NCI-H69 (cell line): ENCODE data around the gene CATSPER3.
A peak's percentile ranks its signal among the peaks of the same experiment; 100 is the strongest.

Experiments used
- DNase-seq: peaks from one replicate; lab custom pipeline; 2025; lab: John Stamatoyannopoulos, UW

Gene CATSPER3

DNA sequence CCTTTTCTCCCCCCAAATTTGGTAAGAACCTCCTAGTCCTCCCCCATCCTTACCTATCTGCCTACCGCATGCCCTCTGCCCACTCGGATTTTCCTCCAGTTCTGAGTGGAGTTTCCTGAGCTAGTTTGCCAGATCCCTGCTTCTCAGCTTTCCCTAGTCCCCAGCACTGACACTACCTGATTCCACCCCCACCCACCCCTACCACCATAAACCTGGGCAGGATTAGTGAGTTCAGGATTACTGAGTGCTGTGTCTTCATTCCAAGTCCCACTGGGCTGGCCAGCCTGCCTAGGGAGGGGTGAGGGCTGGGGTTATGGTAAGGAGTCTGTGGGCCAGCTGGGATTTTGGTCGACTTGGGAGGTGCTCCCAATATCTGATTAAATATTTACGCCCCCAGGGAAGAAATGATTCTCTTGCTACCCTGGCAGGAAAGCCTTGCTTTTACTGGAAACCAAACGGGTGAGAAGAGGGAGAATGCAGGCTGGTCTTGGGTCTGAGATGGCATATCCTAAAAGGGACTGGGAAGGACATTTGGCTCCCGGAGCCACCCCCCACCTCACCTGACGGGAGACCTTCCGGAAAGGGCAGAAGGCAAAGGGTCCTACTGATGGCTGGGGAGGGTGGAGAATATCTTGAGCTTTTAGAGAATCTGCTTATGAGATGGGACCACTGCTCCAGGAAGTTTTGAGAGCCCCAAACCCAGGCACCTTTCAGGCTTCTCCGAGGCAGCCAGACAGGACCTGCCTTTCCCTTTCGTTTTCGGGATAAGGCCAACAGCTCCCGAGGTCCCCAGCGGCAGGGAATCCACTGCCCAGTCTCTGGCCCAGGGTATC lies 62.6 kb downstream of the CATSPER3 start:
- no peak for DNase-seq

DNA sequence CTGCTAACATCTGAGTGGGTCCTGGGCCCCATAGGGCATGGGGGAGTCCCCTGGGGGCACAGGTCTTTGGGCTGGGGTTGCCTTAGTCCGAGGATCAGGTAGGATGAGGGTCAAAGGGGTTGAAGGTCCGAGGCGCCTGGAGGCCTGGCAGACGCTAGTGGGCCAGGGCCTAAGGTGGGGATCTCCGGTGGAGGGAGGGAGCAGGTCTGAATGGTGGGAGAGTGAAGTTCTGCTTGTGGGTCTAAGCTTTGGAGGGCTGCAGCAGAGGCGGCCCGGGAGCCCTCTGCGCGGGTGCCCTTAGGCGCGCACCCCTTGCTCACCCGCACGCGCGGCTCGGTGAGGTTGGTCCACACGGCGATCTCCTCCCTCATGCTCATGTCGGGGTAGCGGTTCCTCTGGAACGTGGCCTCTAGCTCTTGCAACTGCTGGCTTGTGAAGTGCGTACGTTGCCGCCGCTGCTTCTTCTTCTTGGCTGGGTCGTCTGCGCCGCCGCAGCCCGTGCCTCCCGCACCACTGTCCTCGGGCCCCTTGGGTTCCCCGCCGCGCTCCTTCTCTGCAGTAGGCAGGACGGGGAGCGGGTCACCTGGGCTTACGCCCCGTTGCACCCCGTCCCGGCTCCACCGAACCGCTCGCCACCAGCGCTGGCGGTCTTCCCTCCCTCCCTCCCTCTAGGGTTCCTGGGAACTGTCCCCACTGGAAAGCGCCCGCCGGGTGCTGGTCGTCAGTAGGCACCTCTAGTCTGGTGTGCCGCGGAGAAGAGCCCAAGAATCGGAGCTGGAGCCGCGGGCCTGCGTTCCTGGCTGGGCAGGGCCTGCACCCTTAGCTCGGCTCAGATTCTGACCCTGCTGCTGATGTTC lies 63.5 kb downstream of the CATSPER3 start:
- DNase-seq: no peak

DNA sequence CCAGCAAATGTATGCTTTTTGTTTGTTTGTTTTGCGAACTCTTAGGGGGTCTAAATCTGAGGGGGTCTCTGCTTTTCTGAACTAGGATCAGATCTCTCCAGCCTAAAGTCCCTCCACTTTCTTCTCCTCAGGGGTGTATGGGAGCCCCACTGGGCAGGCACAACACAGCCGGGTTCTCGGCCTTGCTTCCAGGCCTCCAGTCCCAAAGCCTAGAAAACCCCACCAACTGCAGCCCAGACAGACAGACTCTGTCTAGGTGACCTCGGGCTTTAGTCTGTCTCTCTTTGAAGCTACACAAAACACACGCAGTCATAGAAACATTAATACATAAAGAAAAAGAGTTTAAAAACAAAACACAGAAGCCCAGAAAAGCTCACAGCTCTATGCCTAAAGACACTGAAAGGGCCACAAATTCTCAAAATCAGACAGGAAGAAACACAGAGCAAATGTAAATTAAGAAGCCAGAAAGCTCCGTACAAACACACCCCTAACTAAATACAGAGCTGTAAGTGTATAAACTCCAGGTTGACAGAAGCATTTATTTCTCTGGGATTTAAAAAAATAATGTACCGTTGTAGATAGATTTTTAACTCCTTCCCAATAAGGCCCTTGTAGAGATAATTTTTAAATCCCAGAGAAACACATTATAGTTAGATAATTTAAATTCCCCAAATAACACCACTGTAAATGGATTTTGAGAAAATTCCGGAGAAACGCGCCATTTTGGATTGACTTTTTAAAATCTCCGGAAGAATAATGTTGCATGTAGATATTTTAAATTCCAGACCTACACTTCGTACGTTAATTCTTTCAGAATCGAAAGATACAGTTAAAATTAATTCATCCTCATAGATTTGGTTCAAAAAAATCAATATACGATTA lies 64.3 kb downstream of the CATSPER3 start:
- DNase-seq: no peak

GRCh38 chr5:135032695-135032998 lies 64.9 kb downstream of the CATSPER3 start:
- DNase-seq: no peak

- DNase-seq: peak; percentile 76
Observed at GRCh38 chr5:135032999-135033861, 65.5 kb downstream of the CATSPER3 start.

GRCh38 chr5:135033901-135034235 lies 66.2 kb downstream of the CATSPER3 start, which contains the start of gene PITX1:
Gene PITX1 (minus strand): TSS chr5:135034228. CDS start chr5:135033881, 347 bp downstream.
- DNase-seq: no peak

DNA sequence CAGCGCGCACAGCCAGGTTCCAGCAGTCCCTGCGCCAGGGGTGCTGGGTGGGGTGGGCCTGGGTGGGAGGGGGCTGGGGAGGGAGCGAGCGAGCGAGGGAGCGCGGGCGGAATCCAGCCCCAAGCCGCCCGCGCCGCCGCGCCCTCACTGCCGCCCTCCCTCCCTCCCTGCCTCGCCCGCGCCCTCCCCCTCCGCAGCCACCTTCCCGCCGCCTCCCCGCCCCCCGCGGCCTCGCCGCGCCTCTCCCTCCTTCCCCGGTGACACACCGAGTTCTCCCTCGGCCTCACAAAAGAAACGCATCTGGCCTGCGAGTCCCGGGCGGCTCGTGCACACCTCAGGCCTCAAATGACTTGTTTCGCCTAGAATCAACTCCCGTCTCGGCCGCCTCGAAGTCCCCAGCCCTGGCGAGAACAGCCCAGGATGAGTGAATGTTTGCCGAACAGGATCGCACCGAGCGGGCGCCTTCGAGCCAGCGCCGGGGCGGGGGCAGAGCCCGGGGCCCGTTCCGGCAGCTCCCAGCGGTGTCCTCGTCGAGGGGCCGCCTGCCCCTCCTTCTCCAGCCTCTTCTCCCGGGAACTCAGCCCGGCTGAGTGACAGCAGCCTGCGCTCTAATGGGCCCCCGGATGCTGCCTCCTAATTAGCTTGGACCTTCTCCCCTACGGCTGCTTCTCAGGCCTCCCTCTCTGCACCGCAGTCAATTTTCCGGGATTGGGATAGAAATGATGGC lies 66.7 kb downstream of the CATSPER3 start:
- DNase-seq: peak; percentile 84

DNA sequence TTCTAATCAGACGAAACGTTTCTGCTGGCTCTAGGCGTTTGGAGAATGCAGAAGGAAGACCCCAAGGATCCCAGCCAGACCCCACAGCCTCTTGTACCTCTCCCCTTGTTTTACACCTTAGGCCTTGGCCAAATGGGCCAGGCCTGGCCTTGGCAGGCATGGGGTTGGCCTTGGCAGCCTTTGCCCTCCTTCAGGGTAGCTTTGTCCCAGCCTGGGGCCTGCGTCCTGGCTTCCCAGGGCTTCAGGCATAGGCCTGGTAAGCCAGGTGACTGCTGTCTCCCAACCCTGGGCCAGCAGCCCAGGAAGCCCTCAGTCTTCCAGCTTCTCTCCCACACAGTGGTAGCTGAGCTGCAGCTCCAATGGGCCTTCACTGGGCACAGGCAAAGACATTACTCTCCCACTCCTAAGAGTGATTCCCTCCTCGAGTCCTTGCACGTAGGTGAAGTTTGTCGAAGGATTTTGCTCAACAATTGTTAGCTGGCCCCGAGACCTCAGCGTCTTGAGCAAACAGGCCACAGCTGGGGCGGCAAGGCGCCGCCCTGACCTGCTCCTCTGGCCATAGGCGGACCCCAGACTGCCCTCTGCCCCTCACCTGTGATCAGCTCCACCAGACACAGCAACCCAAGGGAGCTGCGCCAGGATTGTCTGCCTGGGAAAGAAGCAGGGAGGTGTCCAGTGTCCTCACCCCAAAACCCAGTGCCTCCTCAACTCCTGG lies 67.4 kb downstream of the CATSPER3 start:
- peak; percentile 30 for DNase-seq

DNA sequence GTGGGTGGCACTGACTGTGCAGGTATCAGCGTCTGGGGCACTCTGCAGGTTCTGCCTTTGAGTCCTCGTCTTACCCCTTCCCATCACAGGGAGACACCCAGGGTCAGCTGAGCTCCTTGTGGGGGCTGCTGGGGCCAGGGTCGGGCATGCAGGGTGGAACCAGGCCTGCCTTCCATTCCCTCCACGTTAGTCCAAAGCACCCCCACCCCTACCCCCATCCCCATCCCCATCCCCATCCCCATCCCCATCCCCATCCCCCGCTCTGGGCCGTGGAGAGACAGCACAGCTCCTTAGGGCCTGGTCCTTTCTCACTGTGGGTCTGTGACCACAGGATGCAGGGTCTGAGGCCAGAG lies 67.9 kb downstream of the CATSPER3 start:
- DNase-seq: no peak

DNA sequence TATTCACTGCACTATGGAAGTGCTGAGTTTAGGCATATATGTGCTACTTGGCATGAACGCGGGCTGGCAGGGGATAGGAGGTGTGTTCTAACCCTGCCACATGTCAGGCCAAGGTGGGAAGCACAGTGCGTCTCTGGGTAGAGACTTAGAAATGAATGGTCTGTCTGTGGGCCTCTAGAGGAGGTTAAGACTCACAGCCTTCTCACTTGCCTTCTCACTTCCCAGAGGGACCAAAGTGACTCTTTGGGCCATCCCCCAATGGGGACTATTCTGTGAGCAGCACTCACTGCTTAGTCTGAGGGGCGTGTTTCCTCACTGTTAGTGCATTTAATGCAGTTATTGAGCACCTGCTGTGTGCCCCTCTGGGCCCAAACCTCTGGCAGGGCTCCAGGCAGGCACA lies 68.7 kb downstream of the CATSPER3 start:
- no peak for DNase-seq

DNA sequence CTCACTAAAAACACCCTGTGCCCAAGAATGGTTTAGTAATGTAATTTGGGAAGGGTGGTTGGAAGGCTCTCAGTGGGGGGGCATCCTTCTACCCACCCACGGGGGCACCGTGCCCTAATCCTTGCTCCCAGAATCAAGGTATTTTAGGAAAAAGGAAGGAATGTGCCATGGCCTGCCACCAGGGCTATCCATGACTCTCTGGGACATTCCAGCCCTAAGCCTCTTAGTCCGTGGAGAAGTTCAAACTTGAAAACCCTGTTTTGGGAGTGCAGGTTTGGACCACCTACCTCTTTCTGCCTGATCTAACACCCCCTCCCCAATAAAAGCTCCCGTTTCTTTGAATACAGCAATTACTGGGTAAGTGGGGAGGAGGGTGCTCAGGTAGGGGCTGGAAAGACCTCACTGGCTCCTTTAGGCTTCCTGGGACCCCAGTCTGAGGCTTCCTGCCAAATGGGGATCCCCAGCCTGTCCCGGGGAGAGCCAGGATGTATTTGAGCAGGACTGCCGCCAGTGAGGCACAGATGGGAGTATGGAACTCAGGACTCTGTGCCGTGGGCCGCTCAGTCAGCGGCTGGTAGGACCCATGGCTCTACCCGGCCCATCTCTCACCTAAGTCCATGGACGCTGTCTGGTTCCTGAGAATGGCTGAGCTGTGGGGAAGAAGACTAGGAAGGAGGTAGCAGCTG lies 70.0 kb downstream of the CATSPER3 start:
- DNase-seq: no peak

DNA sequence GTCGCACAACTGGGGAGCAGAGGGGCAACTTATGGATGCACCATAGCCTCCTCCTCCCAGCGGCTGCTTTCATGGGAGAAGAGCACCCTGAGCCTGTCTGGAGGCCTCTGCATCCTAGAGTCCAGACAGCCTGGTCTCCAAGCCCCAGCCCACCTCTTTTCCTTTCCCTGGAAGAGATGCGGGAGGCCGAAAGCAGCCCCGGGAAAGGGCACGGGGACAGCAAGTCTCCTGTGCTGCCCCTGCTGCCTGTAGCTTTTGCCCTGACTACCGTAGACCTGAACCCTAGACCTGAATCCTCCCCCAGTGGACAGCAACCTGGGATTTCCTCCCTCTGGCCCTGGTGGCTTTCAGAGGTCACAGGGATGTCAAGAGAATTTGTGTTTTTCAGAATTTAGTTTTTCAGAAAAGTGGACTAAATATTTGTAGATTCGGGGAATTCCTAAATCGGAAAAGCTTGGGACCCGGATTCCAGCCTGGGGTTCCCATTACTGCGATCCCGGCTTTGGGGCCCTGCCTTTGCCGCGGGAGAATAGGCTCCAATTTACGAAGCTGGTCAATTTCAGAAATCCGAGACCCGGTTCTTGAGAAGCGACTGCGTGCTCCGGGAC lies 70.6 kb downstream of the CATSPER3 start:
- no peak for DNase-seq

GRCh38 chr5:135038813-135039270 lies 71.1 kb downstream of the CATSPER3 start:
- no peak for DNase-seq

DNA sequence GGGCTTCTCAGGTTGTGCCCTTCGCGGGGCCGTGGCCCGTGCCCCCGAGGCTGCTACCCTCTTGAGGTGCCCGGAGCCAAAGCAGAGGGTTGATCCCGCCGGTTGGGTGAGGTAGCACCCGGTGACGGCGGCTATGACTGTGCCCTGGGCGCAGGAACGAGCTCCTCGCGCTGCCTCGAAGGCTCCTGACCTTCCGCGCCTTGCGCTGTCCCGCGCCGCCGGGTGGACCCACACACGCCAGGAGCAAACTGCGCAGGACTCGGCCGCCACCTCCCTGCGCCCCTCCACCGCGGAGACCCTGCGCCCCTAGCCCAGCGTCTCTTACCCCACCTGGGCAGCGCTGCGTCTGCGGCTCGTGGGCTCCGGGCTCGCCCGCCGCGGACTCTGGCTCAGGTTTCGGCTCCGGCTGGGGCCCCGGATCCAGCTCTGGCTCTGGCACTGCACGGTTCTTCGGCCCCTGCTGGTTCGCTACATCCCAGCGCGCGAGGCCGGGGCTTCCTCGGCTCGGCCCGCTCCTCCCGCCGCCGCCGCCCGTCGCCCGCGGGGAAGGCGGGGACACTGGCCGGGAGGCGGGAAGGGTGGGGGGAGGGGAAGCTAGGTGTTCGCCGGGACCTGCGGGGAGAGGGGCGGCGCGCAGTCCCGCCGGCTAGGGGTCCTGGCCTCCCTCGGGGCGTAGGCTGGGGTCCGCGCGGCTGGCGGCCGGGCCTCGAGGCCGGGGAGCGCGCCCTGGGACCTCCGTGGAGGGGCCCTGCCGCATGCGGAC lies 71.7 kb downstream of the CATSPER3 start:
- peak; percentile 18 for DNase-seq

DNA sequence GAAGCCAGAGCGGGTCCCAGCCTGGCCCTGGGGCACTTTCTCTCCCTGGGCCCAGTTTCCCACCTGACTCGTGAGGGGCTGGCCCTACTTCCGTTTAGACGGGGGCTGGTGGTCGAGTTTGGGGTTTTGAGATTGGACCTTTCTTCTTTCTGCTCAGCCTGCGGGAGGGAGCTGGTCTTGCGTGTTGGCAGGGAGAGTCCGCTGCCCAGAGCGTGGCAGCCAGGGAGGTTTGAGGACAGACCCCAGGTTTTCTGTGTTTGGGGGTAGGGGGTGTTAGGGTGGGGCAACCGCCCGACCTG lies 72.3 kb downstream of the CATSPER3 start:
- no peak for DNase-seq

DNA sequence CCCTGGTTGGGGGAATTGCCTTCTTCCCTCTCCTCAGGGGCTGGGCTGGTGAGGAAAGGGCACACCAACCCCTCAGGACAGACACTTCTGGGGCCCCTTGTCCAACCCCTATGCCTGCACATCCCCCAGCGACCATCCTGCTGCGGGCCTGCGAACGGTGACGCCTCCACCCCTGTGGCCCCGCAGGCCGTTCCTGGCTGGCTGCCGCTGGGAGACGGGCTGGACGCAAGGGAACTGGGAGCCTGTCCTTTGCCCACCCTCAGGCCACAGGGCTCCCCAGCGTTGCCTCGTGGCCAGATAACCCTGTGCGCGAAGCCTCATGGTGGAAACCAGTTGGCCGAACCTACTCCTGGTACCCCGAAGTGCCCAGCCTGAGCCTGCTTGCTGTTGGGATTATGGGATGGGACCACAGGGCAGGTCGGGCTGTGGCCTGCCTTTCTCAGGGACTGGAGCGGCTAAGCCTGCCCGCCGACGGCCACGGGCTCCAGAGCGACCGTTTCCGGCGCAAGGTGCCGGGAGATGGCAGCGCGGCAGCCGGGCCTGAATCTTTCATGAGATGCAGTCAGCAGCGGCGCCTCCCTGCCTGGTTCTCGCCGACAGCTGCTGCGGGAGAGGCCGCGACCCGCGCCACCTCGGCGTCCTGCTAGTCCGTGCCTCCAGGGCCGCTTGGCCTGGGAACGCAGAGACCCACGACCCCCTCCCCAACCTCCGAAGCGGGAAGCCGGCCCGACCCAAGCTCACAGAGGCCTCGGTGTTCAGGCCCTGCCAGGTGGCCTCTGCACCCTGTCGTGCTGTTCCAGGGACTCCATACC lies 72.8 kb downstream of the CATSPER3 start:
- DNase-seq: no peak

GRCh38 chr5:135041145-135041587 lies 73.5 kb downstream of the CATSPER3 start:
- no peak for DNase-seq
